IPS DF 6.9 (cell line): ENCODE data around the gene ACE2.

ENCODE experiments used
- DNase-seq: peaks from one replicate; pipeline ENCODE4 v3.0.0-alpha.2; 2013; ENCODE audit warnings: low read depth, low spot score
- H3K27ac ChIP-seq: one replicate; pipeline ENCODE4 v1.5.1; 2013; ENCODE audit warnings: low read length, control low read depth
- H3K27me3 ChIP-seq: 2 replicates; pipeline ENCODE4 v1.6.1; 2013; ENCODE audit warnings: mild to moderate bottlenecking, low read length; ENCODE audit not compliant: control insufficient read depth, insufficient read depth
- H3K36me3 ChIP-seq: 2 replicates; pipeline ENCODE4 v1.6.1; 2013; ENCODE audit warnings: low read length; ENCODE audit not compliant: control insufficient read depth, insufficient read depth
- H3K4me1 ChIP-seq: 2 replicates; pipeline ENCODE4 v1.6.1; 2013; ENCODE audit warnings: low read length; ENCODE audit not compliant: control insufficient read depth, insufficient read depth
- H3K4me3 ChIP-seq: 2 replicates; pipeline ENCODE4 v1.5.1; 2013; ENCODE audit warnings: mild to moderate bottlenecking, low read length
- H3K9me3 ChIP-seq: 2 replicates; pipeline ENCODE4 v1.6.1; 2013; ENCODE audit warnings: low read length, inconsistent platforms; ENCODE audit not compliant: control insufficient read depth, insufficient read depth
- WGBS: extraction: QIAGEN DNeasy Blood & Tissue Kit; methylation state at CpG from one replicate; pipeline ENCODE4 v1.1.7; 2013; ENCODE audit warnings: mixed read lengths, missing lambda C conversion rate; ENCODE audit not compliant: insufficient read length, insufficient coverage; 5-methylcytosine and 5-hydroxymethylcytosine counted together

The ACE2 gene

DNA sequence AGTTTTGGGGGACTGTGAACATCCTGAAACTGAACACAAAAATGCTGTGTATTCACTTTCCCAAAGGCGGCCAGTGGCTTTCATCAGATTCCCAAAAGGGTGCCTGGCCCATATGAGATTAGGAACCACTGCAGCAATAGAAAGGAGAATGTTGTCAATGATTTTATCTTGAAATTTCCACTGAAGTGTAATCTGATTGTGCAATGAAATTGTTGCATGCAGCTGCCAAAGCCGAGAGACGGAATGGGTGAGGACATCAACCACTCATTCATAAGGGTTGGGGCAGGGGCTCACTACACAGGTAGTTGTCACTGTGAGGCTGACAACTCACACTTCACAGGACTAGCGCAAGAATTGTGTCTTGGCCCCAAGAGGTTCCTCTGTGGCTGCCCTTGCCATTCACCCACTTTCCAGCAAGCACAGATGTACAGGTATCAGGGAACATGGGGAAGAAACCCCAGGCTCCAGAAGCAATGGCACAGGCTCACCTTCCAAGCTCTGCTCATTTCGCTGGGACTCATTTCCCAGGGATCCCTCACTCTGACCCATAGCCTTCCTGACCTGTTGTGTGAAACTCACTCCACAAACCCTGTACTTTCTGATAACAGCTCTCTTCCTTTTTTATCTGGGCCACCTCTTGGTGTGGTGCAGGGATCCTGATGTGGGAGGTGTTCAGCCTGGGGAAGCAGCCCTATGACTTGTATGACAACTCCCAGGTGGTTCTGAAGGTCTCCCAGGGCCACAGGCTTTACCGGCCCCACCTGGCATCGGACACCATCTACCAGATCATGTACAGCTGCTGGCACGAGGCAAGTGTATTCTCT lies 51.4 kb downstream of the ACE2 start:
- no CpG with 5 or more reads among the region's 8 CpGs for WGBS
- Histone ChIP-seq H3K9me3 (no peaks in the 10 kb centered on the region), H3K27ac (no peak overlapping the region), H3K27me3 (no peaks in the 10 kb centered on the region), H3K4me1 (no peaks in the 10 kb centered on the region), H3K4me3 (no peak overlapping the region), H3K36me3 (no peaks in the 10 kb centered on the region)
- DNase-seq: no peak

DNA sequence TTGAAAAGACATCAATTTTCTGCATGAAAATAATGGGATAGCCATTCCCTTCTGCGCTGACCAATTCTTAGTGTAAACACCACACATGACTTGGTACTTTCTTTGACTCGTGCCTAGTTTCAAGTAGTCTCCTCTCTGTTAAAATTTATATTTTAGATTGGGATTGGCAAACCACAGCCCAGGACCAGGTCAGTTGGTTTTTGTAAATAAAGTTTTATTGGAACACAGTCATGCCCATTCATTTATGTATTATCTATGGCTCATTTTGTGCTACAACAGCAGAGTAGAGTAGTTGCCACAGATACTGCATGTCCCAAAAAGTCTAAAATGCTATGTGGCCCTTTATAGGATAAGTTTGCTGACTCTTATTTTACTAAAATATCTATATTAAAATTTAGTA lies 53.4 kb downstream of the ACE2 start:
- no CpG with 5 or more reads among the region's 2 CpGs for WGBS

DNA sequence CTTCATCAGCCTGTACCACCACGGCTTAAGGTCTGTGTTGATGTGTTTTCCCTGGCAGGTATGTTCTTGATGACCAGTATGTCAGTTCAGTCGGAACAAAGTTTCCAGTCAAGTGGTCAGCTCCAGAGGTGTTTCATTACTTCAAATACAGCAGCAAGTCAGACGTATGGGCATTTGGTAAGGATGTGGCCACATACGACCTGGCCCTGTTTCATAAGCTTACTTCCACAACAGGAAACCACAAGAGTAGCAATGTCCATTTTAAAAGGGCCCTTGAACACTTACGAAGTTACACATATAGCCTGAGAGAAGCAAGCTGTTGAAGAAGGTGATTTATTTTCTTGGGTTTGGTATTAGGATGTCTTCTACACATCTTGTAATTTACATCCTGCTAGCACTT lies 54.0 kb downstream of the ACE2 start:
- Histone ChIP-seq H3K27me3 (no peaks in the 10 kb centered on the region), H3K9me3 (no peaks in the 10 kb centered on the region), H3K36me3 (no peaks in the 10 kb centered on the region), H3K4me1 (no peaks in the 10 kb centered on the region), H3K4me3 (no peak overlapping the region), H3K27ac (no peak overlapping the region)
- no CpG with 5 or more reads among the region's 5 CpGs for WGBS
- DNase-seq: no peak

More for the DNA sequence above, 53.4 kb downstream of the ACE2 start:
- H3K4me1 ChIP-seq: no peaks in the 10 kb centered on the region
- H3K36me3 ChIP-seq: no peaks in the 10 kb centered on the region
- no peak overlapping the region for H3K27ac ChIP-seq
- no peak for DNase-seq
- H3K27me3 ChIP-seq: no peaks in the 10 kb centered on the region
- H3K9me3 ChIP-seq: no peaks in the 10 kb centered on the region
- no peak overlapping the region for H3K4me3 ChIP-seq

DNA sequence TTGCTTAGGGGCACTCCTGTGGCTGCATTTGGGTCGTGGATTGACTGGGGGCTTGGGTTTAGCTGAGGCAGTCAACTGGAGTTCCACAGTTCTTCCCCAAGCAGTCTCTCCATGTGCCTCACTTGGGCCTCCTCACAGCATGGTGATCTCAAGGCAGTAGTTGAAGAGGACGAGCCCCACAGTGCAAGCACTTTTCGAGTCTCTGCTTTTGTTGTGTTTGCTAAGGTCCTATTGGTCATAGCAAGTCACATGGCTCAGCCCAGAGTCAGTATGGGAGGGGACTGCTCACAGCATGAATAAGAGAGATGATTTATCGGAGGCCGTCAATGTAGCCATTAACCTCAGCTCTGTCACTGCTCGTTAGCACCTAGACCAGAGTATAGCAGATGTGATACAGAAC lies 70.4 kb downstream of the ACE2 start:
- Histone ChIP-seq H3K4me3 (no peak overlapping the region), H3K27ac (no peak overlapping the region), H3K27me3 (no peaks in the 10 kb centered on the region), H3K36me3 (no peaks in the 10 kb centered on the region), H3K4me1 (no peaks in the 10 kb centered on the region), H3K9me3 (no peaks in the 10 kb centered on the region)
- no CpG with 5 or more reads among the region's 6 CpGs for WGBS
- DNase-seq: no peak

DNA sequence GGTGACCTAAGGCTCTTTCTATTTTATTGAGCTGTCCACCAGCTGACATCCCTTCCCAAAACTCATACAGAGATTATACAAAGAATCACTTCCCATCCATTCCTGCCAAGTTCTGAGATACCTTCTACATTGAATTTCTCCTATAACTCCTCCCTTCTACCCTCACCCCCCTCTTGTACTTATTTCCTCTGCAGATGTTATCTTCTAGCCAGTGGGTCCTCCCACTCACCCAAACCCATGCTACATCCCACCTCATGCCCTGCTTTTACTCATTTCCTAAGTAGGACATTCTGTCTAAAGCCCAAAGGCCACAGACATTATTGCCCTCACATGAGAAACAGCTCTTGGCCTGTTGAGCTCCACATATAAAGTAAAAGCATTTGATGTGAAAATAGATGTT lies 71.6 kb downstream of the ACE2 start:
- DNase-seq: no peak
- H3K36me3 ChIP-seq: no peaks in the 10 kb centered on the region

DNA sequence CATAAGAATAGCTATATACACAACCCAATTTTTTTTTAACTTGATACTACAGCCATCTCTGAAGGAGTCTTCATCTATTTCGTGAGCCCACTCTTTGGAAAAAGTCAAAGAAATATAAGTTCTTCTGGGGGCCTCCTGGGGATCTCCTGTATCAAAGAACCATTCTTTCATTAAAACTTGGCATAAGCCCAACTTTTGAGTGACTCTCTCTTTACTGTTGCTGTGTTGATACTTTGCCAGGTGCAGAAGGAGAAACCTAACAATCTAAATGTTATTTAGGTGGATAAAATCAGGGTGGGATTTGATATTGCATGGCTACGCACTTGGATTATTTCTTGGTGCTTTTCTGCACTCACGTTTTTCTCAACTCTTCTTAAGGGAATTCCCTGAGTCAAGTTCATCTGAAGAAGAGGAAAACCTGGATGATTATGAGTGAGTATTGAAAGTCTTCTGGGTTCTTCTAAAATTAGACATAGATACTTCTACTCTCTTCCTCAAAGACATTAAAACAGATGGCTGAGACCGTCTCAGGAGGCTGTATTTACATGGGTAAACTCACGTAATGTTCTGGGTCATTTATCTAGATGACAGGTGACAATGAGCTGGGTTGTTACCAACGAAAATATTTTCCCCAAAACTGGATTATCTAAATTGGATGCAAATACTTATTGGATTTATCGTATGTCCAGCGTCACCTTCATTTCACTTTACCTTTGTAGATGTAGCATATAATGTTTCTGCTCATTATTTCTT lies 74.9 kb downstream of the ACE2 start:
- Histone ChIP-seq H3K4me3 (no peak overlapping the region), H3K27me3 (no peaks in the 10 kb centered on the region), H3K4me1 (no peaks in the 10 kb centered on the region), H3K36me3 (no peaks in the 10 kb centered on the region), H3K9me3 (no peaks in the 10 kb centered on the region), H3K27ac (no peak overlapping the region)
- no CpG with 5 or more reads among the region's 8 CpGs for WGBS
- no peak for DNase-seq

More for the DNA sequence above, 71.6 kb downstream of the ACE2 start:
- no peaks in the 10 kb centered on the region for H3K4me1 ChIP-seq
- no peaks in the 10 kb centered on the region for H3K27me3 ChIP-seq
- no peaks in the 10 kb centered on the region for H3K9me3 ChIP-seq
- H3K4me3 ChIP-seq: no peak overlapping the region
- no peak overlapping the region for H3K27ac ChIP-seq

DNA sequence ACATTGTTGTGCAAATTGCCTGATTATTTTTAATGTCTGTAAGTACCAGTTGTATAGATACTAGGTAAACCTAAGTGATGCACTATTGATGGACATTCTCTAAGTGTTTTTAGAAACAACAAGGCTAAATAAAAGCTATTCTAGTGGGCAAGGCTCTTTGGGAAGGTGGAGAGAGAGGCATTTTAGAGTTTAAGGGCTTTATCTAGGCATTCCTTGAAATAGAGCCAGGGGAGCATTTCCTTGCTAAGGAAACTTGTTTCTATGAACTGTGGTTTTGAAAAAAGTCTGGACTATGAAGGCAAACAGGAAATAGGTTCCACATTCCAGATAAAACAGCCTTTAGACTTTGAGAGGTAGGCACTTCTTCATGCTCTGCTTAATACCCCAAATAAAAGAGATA lies 76.3 kb downstream of the ACE2 start:
- no peak for DNase-seq
- no peaks in the 10 kb centered on the region for H3K27me3 ChIP-seq

DNA sequence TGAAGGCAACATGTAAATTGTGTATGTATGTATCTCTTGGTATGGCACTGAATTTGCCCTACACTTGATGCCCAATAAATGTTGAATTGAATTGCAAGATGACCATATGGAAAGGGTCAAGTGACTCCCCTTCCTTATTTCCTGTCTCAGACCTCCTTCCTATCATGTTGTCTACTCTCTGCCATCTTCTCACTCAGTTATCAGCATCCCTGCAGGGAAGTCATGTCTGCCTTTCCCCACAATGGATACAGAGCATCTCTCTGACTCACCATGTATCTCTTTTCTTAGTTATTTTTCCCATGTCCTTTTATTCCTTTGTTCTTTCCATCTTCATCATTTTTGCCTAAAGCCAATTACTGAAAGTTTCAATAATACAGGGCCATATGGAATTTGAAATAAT lies 77.7 kb downstream of the ACE2 start:
- DNase-seq: no peak
- Histone ChIP-seq H3K27ac (no peak overlapping the region), H3K4me3 (no peak overlapping the region), H3K4me1 (no peaks in the 10 kb centered on the region), H3K36me3 (no peaks in the 10 kb centered on the region), H3K27me3 (no peaks in the 10 kb centered on the region), H3K9me3 (no peaks in the 10 kb centered on the region)

More for the DNA sequence above, 76.3 kb downstream of the ACE2 start:
- Histone ChIP-seq H3K36me3 (no peaks in the 10 kb centered on the region), H3K27ac (no peak overlapping the region), H3K9me3 (no peaks in the 10 kb centered on the region), H3K4me1 (no peaks in the 10 kb centered on the region), H3K4me3 (no peak overlapping the region)

DNA sequence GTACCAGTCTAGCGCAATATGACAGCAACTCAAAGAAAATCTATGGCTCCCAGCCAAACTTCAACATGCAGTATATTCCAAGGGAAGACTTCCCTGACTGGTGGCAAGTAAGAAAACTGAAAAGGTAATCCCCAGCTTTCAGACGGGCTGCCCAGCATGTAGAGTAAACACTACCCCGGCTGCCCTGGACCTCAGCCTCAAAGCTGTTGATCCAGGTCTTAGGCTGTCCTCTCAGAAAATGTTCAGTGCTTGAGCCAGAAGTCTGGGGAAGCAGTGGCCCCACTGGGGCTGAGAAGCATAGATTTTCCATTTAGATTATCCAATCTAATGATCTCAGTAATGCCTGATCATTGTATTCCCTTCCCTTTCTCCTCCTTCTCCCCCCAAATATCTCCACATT lies 78.3 kb downstream of the ACE2 start:
- no CpG with 5 or more reads among the region's 3 CpGs for WGBS
- no peak overlapping the region for H3K4me3 ChIP-seq
- no peaks in the 10 kb centered on the region for H3K9me3 ChIP-seq
- H3K27me3 ChIP-seq: no peaks in the 10 kb centered on the region
- H3K4me1 ChIP-seq: no peaks in the 10 kb centered on the region
- H3K27ac ChIP-seq: no peak overlapping the region
- DNase-seq: no peak
- H3K36me3 ChIP-seq: no peaks in the 10 kb centered on the region

DNA sequence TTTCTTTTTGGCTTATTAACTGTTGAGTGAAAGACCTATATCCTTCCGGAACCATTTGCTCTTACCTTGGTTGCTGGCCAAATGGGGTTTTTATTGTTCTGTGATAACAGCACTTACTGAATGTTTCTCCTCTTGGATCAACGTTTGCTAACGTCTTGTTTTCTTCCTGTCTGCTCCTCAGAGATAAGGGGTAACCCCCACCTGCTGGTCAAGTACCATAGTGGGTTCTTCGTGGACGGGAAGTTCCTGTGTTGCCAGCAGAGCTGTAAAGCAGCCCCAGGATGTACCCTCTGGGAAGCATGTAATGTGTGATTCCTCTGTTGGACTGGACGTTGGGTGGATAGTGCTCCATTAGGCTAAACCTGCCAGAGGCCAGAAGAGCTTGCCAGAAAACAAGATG lies 84.8 kb downstream of the ACE2 start:
- Histone ChIP-seq H3K27me3 (no peaks in the 10 kb centered on the region), H3K4me1 (no peaks in the 10 kb centered on the region), H3K36me3 (no peaks in the 10 kb centered on the region), H3K4me3 (no peak overlapping the region), H3K27ac (no peak overlapping the region), H3K9me3 (no peaks in the 10 kb centered on the region)
- WGBS: no CpG with 5 or more reads among the region's 6 CpGs
- DNase-seq: no peak

DNA sequence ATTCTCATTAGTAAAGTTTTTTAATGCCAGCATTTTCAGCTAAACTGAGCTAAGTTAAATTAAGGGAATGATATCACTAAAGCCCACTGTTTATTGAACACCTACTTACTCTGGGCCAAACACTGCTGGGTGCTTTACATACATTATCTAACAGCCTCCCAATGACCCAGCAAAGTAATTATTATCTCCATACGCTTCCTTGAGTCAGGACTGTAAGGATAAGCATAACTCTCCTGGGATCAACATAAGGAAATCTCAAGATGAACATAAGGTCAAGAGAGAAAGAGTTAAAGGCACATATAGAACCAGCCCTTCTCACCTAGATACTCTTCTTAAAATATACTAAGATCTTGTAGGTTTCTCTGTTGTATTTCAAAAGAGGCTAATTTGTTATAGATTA lies 86.5 kb downstream of the ACE2 start:
- no peaks in the 10 kb centered on the region for H3K4me1 ChIP-seq
- H3K9me3 ChIP-seq: no peaks in the 10 kb centered on the region
- no peak overlapping the region for H3K27ac ChIP-seq
- H3K4me3 ChIP-seq: no peak overlapping the region
- no CpG with 5 or more reads among the region's 1 CpG for WGBS
- no peak for DNase-seq
- no peaks in the 10 kb centered on the region for H3K36me3 ChIP-seq
- H3K27me3 ChIP-seq: no peaks in the 10 kb centered on the region
